ENCODE results near the gene RPRML. TPM values are rescaled to one million over a fixed set of nuclear protein-coding genes. Genes with fewer than 3 reads are reported as not detected.
A peak's percentile ranks its signal among the peaks of the same experiment; 100 is the strongest.
"Not testable (repeated sequence)": the region's sequence is repeated elsewhere in the genome, so short reads cannot be mapped to it uniquely, and the experiment has no call there.

Gene RPRML
- total RNA-seq = not detected
- polyA plus RNA-seq (2013, experiment 1 of 2) = not detected
- 0.04 TPM for polyA plus RNA-seq (2013, experiment 2 of 2)
- 0 to 0.18 (median 0) reads per million in 172 experiments for total RNA-seq

GRCh38 chr17:46979147-46979863 lies at the start of gene RPRML:
Gene RPRML, minus strand, starts transcription at chr17:46979253. Its CDS starts 246 bp downstream, at chr17:46979007.
- H3K9me3 Mint-ChIP-seq = no peaks in the 10 kb centered on the region
- ChIA-PET CTCF (no interaction called here), POLR2A (no interaction called here)
- Histone ChIP-seq H3K4me3 (ENCODE audit: low read length) (peak within 1 kb of the TSS; percentile 34), H3K9me3 (ENCODE audit: control insufficient read depth in 1 of 2, insufficient read depth in 1 of 2, low read length in 2 of 2) (peaks cover 0 to 14% of the 10 kb centered on the region in 2 experiments), H3K4me1 (ENCODE audit: insufficient read depth, low read length) (peaks cover 16% of the 10 kb centered on the region), H3K27me3 (ENCODE audit: control insufficient read depth in 1 of 2, insufficient read depth in 2 of 2, low read length in 2 of 2) (peaks cover 33 to 34% of the 10 kb centered on the region in 2 experiments), H3K27ac (ENCODE audit: low read depth in 1 of 2, low read length in 2 of 2) (no peak within 1 kb of the TSS), H3K36me3 (ENCODE audit: insufficient read depth, low read length) (no peaks in the 10 kb centered on the region)
- TF ChIP-seq, protein P1, sequence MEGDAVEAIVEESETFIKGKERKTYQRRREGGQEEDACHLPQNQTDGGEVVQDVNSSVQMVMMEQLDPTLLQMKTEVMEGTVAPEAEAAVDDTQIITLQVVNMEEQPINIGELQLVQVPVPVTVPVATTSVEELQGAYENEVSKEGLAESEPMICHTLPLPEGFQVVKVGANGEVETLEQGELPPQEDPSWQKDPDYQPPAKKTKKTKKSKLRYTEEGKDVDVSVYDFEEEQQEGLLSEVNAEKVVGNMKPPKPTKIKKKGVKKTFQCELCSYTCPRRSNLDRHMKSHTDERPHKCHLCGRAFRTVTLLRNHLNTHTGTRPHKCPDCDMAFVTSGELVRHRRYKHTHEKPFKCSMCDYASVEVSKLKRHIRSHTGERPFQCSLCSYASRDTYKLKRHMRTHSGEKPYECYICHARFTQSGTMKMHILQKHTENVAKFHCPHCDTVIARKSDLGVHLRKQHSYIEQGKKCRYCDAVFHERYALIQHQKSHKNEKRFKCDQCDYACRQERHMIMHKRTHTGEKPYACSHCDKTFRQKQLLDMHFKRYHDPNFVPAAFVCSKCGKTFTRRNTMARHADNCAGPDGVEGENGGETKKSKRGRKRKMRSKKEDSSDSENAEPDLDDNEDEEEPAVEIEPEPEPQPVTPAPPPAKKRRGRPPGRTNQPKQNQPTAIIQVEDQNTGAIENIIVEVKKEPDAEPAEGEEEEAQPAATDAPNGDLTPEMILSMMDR (IDR thresholded peaks at IDR 0.05) = no peak
- no peak within 1 kb of the TSS for H3K27ac Mint-ChIP-seq
- ATAC-seq (ENCODE audit: poor library complexity) (peak; percentile 48), DNase-seq (peak in 8 of 14 experiments; percentile 2 to 42 (median 16))
- H3K4me3 Mint-ChIP-seq = peak within 1 kb of the TSS; percentile 82
- intact Hi-C loops (cut with DNase I, micrococcal nuclease) = no loop called here
- peaks cover 54% of the 10 kb centered on the region for H3K27me3 Mint-ChIP-seq
- H3K36me3 Mint-ChIP-seq (ENCODE audit: low read depth) = peaks cover 5% of the 10 kb centered on the region
- H3K4me1 Mint-ChIP-seq (ENCODE audit: low read depth) = peaks cover 19% of the 10 kb centered on the region

DNA sequence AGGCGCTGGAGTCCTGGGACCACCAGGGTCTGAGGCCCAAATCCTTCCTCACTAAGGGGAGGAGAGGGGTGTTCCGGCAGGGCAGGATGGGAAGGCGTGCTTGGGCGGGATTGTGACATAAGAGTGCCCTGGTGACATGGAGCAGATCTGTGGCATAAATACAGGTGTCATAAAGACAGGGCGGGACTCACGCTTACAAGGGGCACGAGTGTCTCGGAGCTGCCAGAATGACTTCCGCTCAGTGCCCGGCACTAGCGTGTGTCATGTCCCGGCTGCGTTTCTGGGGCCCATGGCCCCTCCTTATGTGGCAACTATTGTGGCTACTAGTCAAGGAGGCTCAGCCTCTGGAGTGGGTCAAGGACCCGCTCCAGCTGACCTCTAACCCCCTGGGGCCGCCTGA lies 37.9 kb upstream of the RPRML start:
- H3K4me3 Mint-ChIP-seq; POLR2A ChIA-PET; H3K27ac ChIP-seq (ENCODE audit: low read depth in 1 of 2, low read length in 2 of 2); H3K4me3 ChIP-seq (ENCODE audit: low read length); H3K36me3 ChIP-seq (ENCODE audit: insufficient read depth, low read length); H3K4me1 ChIP-seq (ENCODE audit: insufficient read depth, low read length); ATAC-seq (ENCODE audit: poor library complexity); H3K9me3 ChIP-seq (ENCODE audit: control insufficient read depth in 1 of 2, insufficient read depth in 1 of 2, low read length in 2 of 2); H3K27me3 ChIP-seq (ENCODE audit: control insufficient read depth in 1 of 2, insufficient read depth in 2 of 2, low read length in 2 of 2); CTCF ChIA-PET; H3K9me3 Mint-ChIP-seq; H3K27me3 Mint-ChIP-seq; intact Hi-C loops (cut with DNase I, micrococcal nuclease); DNase-seq; H3K4me1 Mint-ChIP-seq (ENCODE audit: low read depth); H3K27ac Mint-ChIP-seq: not testable (repeated sequence)
- H3K36me3 Mint-ChIP-seq (ENCODE audit: low read depth) = peaks cover 14% of the 10 kb centered on the region

DNA sequence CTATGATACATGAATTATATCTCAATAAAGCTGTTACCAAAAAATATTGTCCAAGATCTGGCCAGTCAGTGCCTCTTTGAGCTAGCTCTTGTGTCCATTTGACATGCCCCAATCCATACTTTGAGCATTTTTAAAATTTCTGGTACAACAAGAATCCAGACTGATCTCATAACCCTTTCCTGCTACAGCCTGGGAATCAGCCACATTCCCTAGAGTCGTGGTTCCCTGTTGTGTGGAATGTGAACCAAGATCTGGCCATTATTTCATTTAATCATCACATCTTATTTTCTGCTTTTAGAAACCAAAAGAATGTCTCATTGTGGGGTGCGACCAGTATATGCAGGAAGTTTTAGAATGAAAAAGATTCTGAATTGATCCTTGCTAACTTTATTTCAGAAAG lies 34.3 kb upstream of the RPRML start:
- ATAC-seq (ENCODE audit: poor library complexity) (no peak), DNase-seq (no peak)
- TF ChIP-seq, protein P1 (IDR thresholded peaks at IDR 0.05) = no peak
- no peaks in the 10 kb centered on the region for H3K36me3 Mint-ChIP-seq (ENCODE audit: low read depth)
- H3K27ac Mint-ChIP-seq = no peak overlapping the region
- Histone ChIP-seq H3K4me3 (ENCODE audit: low read length) (no peak overlapping the region), H3K36me3 (ENCODE audit: insufficient read depth, low read length) (no peaks in the 10 kb centered on the region), H3K4me1 (ENCODE audit: insufficient read depth, low read length) (no peaks in the 10 kb centered on the region), H3K9me3 (ENCODE audit: control insufficient read depth in 1 of 2, insufficient read depth in 1 of 2, low read length in 2 of 2) (no peaks in the 10 kb centered on the region), H3K27ac (ENCODE audit: low read depth in 1 of 2, low read length in 2 of 2) (no peak overlapping the region), H3K27me3 (ENCODE audit: control insufficient read depth in 1 of 2, insufficient read depth in 2 of 2, low read length in 2 of 2) (no peaks in the 10 kb centered on the region)
- ChIA-PET CTCF (no interaction called here), POLR2A (no interaction called here)
- H3K27me3 Mint-ChIP-seq = no peaks in the 10 kb centered on the region
- intact Hi-C loops (cut with DNase I, micrococcal nuclease) = no loop called here
- no peaks in the 10 kb centered on the region for H3K9me3 Mint-ChIP-seq
- peaks cover 10% of the 10 kb centered on the region for H3K4me1 Mint-ChIP-seq (ENCODE audit: low read depth)
- H3K4me3 Mint-ChIP-seq = no peak overlapping the region

DNA sequence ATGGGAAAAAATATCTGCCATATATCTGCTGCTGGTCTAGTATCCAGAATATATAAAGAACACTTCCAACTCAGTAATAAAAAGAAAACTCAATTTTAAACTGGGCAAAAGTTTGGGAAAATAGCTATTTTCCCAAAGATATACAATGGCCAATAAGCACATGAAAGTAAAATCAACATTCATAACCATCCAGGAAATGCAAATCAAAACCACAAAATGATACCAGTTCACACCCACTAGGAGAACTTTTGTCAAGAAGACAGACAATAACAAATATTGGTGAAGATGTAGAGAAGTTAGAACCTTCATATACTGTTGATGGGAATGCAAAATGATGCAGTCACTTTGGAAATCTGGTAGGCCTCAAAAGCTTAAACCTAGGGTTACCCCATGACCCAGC lies 33.4 kb upstream of the RPRML start:
- H3K9me3 Mint-ChIP-seq = no peaks in the 10 kb centered on the region
- H3K27me3 ChIP-seq (ENCODE audit: control insufficient read depth in 1 of 2, insufficient read depth in 2 of 2, low read length in 2 of 2) = no peaks in the 10 kb centered on the region
- ChIA-PET CTCF (no interaction called here), POLR2A (no interaction called here)
- H3K36me3 Mint-ChIP-seq (ENCODE audit: low read depth) = no peaks in the 10 kb centered on the region
- no peak overlapping the region for H3K4me3 Mint-ChIP-seq
- no peak overlapping the region for H3K27ac ChIP-seq (ENCODE audit: low read depth in 1 of 2, low read length in 2 of 2)
- intact Hi-C loops (cut with DNase I, micrococcal nuclease) = no loop called here
- TF ChIP-seq, protein P1 (IDR thresholded peaks at IDR 0.05) = no peak
- H3K36me3 ChIP-seq (ENCODE audit: insufficient read depth, low read length) = no peaks in the 10 kb centered on the region
- ATAC-seq (ENCODE audit: poor library complexity) (no peak), DNase-seq (no peak)
- H3K27me3 Mint-ChIP-seq = no peaks in the 10 kb centered on the region
- H3K9me3 ChIP-seq (ENCODE audit: control insufficient read depth in 1 of 2, insufficient read depth in 1 of 2, low read length in 2 of 2) = no peaks in the 10 kb centered on the region
- no peak overlapping the region for H3K4me3 ChIP-seq (ENCODE audit: low read length)
- H3K4me1 ChIP-seq (ENCODE audit: insufficient read depth, low read length) = no peaks in the 10 kb centered on the region
- peaks cover 10% of the 10 kb centered on the region for H3K4me1 Mint-ChIP-seq (ENCODE audit: low read depth)
- H3K27ac Mint-ChIP-seq = no peak overlapping the region

Measured in CD4-positive, alpha-beta T cell (primary cell).